Endothelial cell of umbilical vein (primary cell): ENCODE data around the gene TNRC6C. TPM values are rescaled to one million over a fixed set of nuclear protein-coding genes. Genes with fewer than 3 reads are reported as not detected.

ENCODE experiments used
- BruUV-seq: library from RNA; stranded (reverse); fragments of 400-500 nt; replicated peaks from 2 replicates; lab custom pipeline; 2021; lab: Mats Ljungman, UMichigan
- CTCF ChIA-PET: fragments of 300-600, 350-600 bp; sonication (Branson Sonifier 250); formaldehyde crosslinking; loops from one replicate; lab custom pipeline; 2021; ENCODE audit warnings: antibody characterized with exemption, inconsistent platforms; lab: Charles Lee
- POLR2A ChIA-PET: fragments of 300-600, 350-600 bp; sonication (Branson Sonifier 250); formaldehyde crosslinking; loops from one replicate; lab custom pipeline; 2021; ENCODE audit warnings: antibody characterized with exemption, inconsistent platforms; lab: Charles Lee
- DNase-seq: peaks from one replicate; pipeline ENCODE4 v3.0.0-alpha.2; 2011; ENCODE audit warnings: low read depth, low spot score
- FAIRE-seq: peaks from 2 replicates; lab custom pipeline; 2011; peaks lifted over from hg19 to GRCh38; lab: Jason Lieb, UNC
- H2AFZ ChIP-seq: 2 replicates; pipeline ENCODE4 v1.6.0; 2012; ENCODE audit warnings: low read depth, low read length, control low read depth, inconsistent platforms
- H3K27ac ChIP-seq: 2 replicates; pipeline ENCODE4 v1.5.1; 2011; ENCODE audit warnings: low read depth, mild to moderate bottlenecking, control low read depth, low read length, moderate library complexity; ENCODE audit not compliant: insufficient read depth
- H3K27me3 ChIP-seq, 2 experiments: 2 replicates each; pipeline versions ENCODE4 v1.6.0 to v1.6.1; 2011; ENCODE audit warnings: low read length in 2 of 2, mixed read lengths in 1 of 2; ENCODE audit not compliant: control insufficient read depth in 2 of 2, insufficient read depth in 2 of 2
- H3K36me3 ChIP-seq, 2 experiments: 2 replicates in 1 of 2; 3 replicates in 1 of 2; pipeline ENCODE4 v1.5.1; 2011; ENCODE audit warnings: low read length in 2 of 2, mild to moderate bottlenecking in 1 of 2, moderate library complexity in 1 of 2; ENCODE audit not compliant: control insufficient read depth in 2 of 2, insufficient read depth in 2 of 2; ENCODE audit errors: extremely low read depth in 1 of 2
- H3K4me1 ChIP-seq: 3 replicates; pipeline ENCODE4 v1.5.1; 2011; ENCODE audit warnings: mild to moderate bottlenecking, low read length; ENCODE audit not compliant: control insufficient read depth, insufficient read depth; ENCODE audit errors: extremely low read depth
- H3K4me2 ChIP-seq: 2 replicates; pipeline ENCODE4 v1.6.1; 2011; ENCODE audit warnings: low read length, control low read depth, mixed read lengths; ENCODE audit not compliant: insufficient read depth
- H3K4me3 ChIP-seq, 3 experiments: fragments of 200-600 bp in 1 of 3; sonication (generic), shearing (Covaris generic) in 1 of 3; replicated peaks in 1 of 3; 2 replicates each; pipeline ENCODE4 v1.5.1; 2011 to 2016; ENCODE audit warnings: control low read depth in 3 of 3, low read length in 3 of 3, mild to moderate bottlenecking in 2 of 3, inconsistent platforms in 1 of 3, low read depth in 1 of 3, moderate library complexity in 1 of 3; ENCODE audit not compliant: insufficient read depth in 1 of 3
- H3K79me2 ChIP-seq: 2 replicates; pipeline ENCODE4 v1.6.0; 2012; ENCODE audit warnings: low read length, inconsistent platforms; ENCODE audit not compliant: control insufficient read depth, insufficient read depth
- H3K9ac ChIP-seq: replicated peaks from 2 replicates; pipeline ENCODE3; 2011; ENCODE audit warnings: low read length, control low read depth; ENCODE audit not compliant: insufficient read depth; ENCODE audit errors: extremely low read depth
- H3K9me1 ChIP-seq: replicated peaks from 3 replicates; pipeline ENCODE4 v1.6.0; 2011; ENCODE audit warnings: mild to moderate bottlenecking, low read length; ENCODE audit not compliant: control insufficient read depth, insufficient read depth; ENCODE audit errors: extremely low read depth
- H3K9me3 ChIP-seq: replicated peaks from 2 replicates; pipeline ENCODE4 v1.5.1; 2012; ENCODE audit warnings: low read length, inconsistent platforms; ENCODE audit not compliant: control insufficient read depth, insufficient read depth
- H4K20me1 ChIP-seq: replicated peaks from 2 replicates; pipeline ENCODE3; 2011; ENCODE audit warnings: mild to moderate bottlenecking, low read length; ENCODE audit not compliant: control insufficient read depth, insufficient read depth; ENCODE audit errors: extremely low read depth
- FOS ChIP-seq: IDR thresholded peaks from 2 replicates; pipeline ENCODE4 v1.6.1; 2011; ENCODE audit warnings: mild to moderate bottlenecking, low read length, moderate library complexity, borderline replicate concordance; ENCODE audit not compliant: insufficient read depth
- MYC ChIP-seq: IDR thresholded peaks from one replicate; pipeline ENCODE4 v1.6.1; 2011; ENCODE audit warnings: mild to moderate bottlenecking, low read depth, low read length
- POLR2A ChIP-seq: IDR thresholded peaks from 2 replicates; pipeline ENCODE4 v1.6.1; 2012; ENCODE audit warnings: low read depth, mild to moderate bottlenecking, control low read depth, low read length
- POLR2AphosphoS5 ChIP-seq: IDR thresholded peaks from 2 replicates; pipeline ENCODE4 v1.6.1; 2012; ENCODE audit warnings: low read depth, mild to moderate bottlenecking, control low read depth, low read length, moderate library complexity; ENCODE audit not compliant: insufficient read depth
- dilution Hi-C: fragments of 300-500 bp; cut with MboI; formaldehyde crosslinking; loops from one replicate; pipeline ENCODE4 v1.15.0; 2019; ENCODE audit warnings: low sequenced_read_pairs; ENCODE audit not compliant: extremely low pct_ligation_motif_present
- intact Hi-C: fragments of 100-400 bp; cut with micrococcal nuclease; formaldehyde crosslinking; loops from one replicate; pipeline ENCODE4 v1.10.0; 2022
- polyA plus RNA-seq, 4 experiments: library from polyadenylated mRNA; depleted of rRNA in 3 of 4; stranded (reverse) in 3 of 4; unstranded in 1 of 4; fragments of >200 nt; gene quantifications; 2 replicates each; pipeline versions ENCODE4 v1.2.1 to v1.2.3, GENCODE V29; 2011 to 2012; ENCODE audit warnings: missing spikeins in 1 of 4
- total RNA-seq: library from RNA; stranded (reverse); gene quantifications from 2 replicates; pipeline ENCODE4 v1.2.3, GENCODE V29; 2021
- TF ChIP-seq, protein P1 (sequence below): IDR thresholded peaks from 2 replicates; pipeline ENCODE4 v1.6.1; 2011; ENCODE audit not compliant: insufficient read depth, insufficient read length
- TF ChIP-seq, protein P2 (sequence below), 2 donors: IDR thresholded peaks; 1 replicate in 1 of 2; 2 replicates in 1 of 2; pipeline ENCODE4 v1.5.1; 2011; ENCODE audit warnings: low read length in 2 of 2, mild to moderate bottlenecking in 2 of 2, moderate library complexity in 2 of 2, control low read depth in 1 of 2, inconsistent platforms in 1 of 2, low read depth in 1 of 2; ENCODE audit not compliant: insufficient read depth in 1 of 2; ENCODE audit errors: extremely low read depth in 1 of 2

Gene TNRC6C
- total and polyA plus RNA-seq, 2 donors (not counting 3 experiments of a cell fraction or from before 2014, with no cell fraction given), result 2.1 to 17.5 TPM

DNA sequence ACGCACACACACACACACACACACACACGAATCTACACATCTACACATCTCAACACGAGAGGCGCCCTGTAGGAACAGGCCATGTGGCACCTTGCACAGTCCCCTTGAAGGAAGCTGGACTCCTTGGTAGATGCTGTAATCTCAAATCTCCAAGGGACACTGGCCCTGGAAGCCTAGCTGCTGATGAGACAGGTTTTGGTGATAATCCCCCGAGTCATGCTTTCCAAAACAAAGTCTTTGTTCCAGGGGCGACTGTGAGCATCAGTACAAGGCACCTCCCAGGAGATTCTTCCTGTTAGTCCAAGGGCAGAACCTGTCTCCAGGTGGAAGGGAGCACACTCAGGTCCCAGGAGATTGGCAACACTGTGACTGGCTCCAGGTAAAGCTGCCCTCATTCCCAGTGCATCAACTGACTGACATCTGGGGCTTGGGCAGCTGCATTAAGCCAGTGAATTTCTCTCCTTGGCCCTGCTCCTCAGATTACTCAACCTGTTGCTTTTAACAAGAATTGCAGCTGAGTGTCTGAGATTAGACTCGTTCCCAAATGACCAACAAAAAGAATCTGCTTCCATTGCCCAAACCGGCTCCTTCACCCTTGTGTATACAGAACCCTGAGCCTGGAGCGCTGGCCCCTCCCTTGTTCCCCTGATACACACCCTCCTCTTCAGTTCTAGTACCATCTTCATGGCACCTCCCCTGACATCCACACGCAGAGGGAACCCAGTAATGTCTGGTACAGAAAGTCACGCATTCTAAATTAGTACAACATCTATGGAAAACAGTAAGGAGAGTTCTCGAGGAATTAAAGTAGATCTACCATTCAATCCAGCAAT, 13.9 kb upstream of the TNRC6C start:
- no peaks in the 10 kb centered on the region for H3K9me1 ChIP-seq
- intact Hi-C loops, result no loop called here
- H3K27me3 ChIP-seq, result peaks cover 0 to 5% of the 10 kb centered on the region in 2 experiments
- H4K20me1 ChIP-seq, result no peaks in the 10 kb centered on the region
- H3K27ac ChIP-seq, result no peak overlapping the region
- BruUV-seq, result no TSS peak
- no peaks in the 10 kb centered on the region for H3K9me3 ChIP-seq
- H2AFZ ChIP-seq, result no peak overlapping the region
- no peaks in the 10 kb centered on the region for H3K36me3 ChIP-seq
- TF ChIP-seq, protein P1, sequence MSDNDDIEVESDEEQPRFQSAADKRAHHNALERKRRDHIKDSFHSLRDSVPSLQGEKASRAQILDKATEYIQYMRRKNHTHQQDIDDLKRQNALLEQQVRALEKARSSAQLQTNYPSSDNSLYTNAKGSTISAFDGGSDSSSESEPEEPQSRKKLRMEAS, result no peak
- ChIA-PET POLR2A (interaction anchor here (2.7 kb wide), 1 partner anchor 14 kb away, joined by 9 read pairs; the partner anchor contains the start of gene TNRC6C), CTCF (interaction anchor here (1.0 kb wide), 1 partner anchor 69 kb away, joined by 4 read pairs; no protein-coding TSS in a partner anchor)
- DNase-seq, result no peak
- H3K4me1 ChIP-seq, result no peaks in the 10 kb centered on the region
- dilution Hi-C loops, result no loop called here
- H3K79me2 ChIP-seq, result no peaks in the 10 kb centered on the region
- H3K4me2 ChIP-seq, result no peak overlapping the region
- FAIRE-seq, result no peak
- H3K4me3 ChIP-seq, result no peak overlapping the region
- no peak overlapping the region for H3K9ac ChIP-seq

DNA sequence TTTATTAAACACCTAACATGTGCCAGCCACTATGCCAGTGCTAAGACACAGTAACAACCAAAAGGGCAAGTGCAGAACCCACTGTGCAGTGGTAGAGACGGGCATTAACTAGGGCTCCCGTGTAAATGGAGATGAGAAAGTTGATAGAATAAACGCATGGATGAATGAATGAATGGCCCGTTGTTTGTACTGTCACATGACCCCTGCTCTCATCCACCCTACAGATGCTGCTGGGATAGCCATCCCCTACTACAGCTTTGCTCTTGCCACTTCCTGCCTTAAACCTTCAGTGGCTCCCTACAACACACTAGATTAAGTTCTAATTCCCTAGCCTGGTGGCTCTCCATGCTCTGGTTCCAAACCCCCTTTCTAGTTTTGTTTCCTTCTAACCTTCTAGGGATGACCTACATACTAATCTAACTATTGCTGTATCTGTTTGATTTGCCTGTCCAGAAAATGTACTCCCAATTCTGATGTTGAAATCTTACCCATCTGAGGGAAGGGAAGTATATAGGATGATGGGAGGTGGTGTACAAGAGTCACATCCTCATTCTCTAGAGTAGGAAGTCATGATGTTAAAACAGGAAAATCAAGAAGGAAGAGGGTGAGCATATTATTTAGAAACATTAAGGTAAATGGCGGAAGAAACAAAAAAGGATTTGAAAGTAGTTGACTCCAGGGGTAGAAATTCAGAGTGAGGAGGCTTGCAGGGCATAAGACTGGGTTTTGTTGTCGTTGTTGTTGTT, 11.4 kb upstream of the TNRC6C start:
- H3K27ac ChIP-seq, result no peak overlapping the region
- H3K36me3 ChIP-seq, result no peaks in the 10 kb centered on the region
- intact Hi-C loops, result no loop called here
- ChIA-PET POLR2A (no interaction called here), CTCF (no interaction called here)
- no peak overlapping the region for H3K9ac ChIP-seq
- TF ChIP-seq POLR2AphosphoS5 (no peak), FOS (no peak), MYC (no peak), POLR2A (no peak)
- TF ChIP-seq, protein P2, sequence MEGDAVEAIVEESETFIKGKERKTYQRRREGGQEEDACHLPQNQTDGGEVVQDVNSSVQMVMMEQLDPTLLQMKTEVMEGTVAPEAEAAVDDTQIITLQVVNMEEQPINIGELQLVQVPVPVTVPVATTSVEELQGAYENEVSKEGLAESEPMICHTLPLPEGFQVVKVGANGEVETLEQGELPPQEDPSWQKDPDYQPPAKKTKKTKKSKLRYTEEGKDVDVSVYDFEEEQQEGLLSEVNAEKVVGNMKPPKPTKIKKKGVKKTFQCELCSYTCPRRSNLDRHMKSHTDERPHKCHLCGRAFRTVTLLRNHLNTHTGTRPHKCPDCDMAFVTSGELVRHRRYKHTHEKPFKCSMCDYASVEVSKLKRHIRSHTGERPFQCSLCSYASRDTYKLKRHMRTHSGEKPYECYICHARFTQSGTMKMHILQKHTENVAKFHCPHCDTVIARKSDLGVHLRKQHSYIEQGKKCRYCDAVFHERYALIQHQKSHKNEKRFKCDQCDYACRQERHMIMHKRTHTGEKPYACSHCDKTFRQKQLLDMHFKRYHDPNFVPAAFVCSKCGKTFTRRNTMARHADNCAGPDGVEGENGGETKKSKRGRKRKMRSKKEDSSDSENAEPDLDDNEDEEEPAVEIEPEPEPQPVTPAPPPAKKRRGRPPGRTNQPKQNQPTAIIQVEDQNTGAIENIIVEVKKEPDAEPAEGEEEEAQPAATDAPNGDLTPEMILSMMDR (IDR thresholded peaks at IDR 0.05; ENCODE audit: extremely low read depth in 1 of 2, insufficient read depth in 1 of 2, low read depth in 1 of 2, low read length in 2 of 2), result no peak
- no peaks in the 10 kb centered on the region for H3K4me1 ChIP-seq
- peaks cover 4 to 10% of the 10 kb centered on the region in 2 experiments for H3K27me3 ChIP-seq
- no peak overlapping the region for H2AFZ ChIP-seq
- no peak overlapping the region for H3K4me3 ChIP-seq
- FAIRE-seq (no peak), DNase-seq (no peak)
- dilution Hi-C loops, result no loop called here
- BruUV-seq, result no TSS peak
- H4K20me1 ChIP-seq, result no peaks in the 10 kb centered on the region
- no peaks in the 10 kb centered on the region for H3K9me1 ChIP-seq
- no peak overlapping the region for H3K4me2 ChIP-seq
- H3K9me3 ChIP-seq, result no peaks in the 10 kb centered on the region
- no peaks in the 10 kb centered on the region for H3K79me2 ChIP-seq
